HCT116 (cell line): Measurements from ENCODE around the gene C5orf46. TPM values are rescaled to one million over a fixed set of nuclear protein-coding genes. Genes with fewer than 3 reads are reported as not detected.

Experiments
- ATAC-seq: fragments of 200-7000 bp; cut with Tn5 transposase; 2 replicates; pipeline ENCODE4 v1.9.1; 2020; ENCODE audit warnings: mild to moderate bottlenecking, moderate library complexity
- BruUV-seq: library from RNA; stranded (reverse); fragments of 400-500 nt; replicated peaks from 2 replicates; lab custom pipeline; 2021; lab: Mats Ljungman, UMichigan
- CTCF ChIA-PET: fragments of 300-600 bp; sonication (Branson Sonifier 250); formaldehyde crosslinking; loops from one replicate; lab custom pipeline; 2021; ENCODE audit warnings: antibody characterized with exemption; lab: Charles Lee
- POLR2A ChIA-PET: fragments of 300-600, 350-600 bp; sonication (Branson Sonifier 250); formaldehyde crosslinking; loops from one replicate; lab custom pipeline; 2021; ENCODE audit warnings: antibody characterized with exemption; lab: Charles Lee
- RAD21 ChIA-PET, 2 experiments: fragments of 300-600 bp; sonication (Branson Sonifier 250); formaldehyde crosslinking; loops; one replicate each; lab custom pipeline; 2023; ENCODE audit warnings: low total read pairs in 2 of 2; ENCODE audit not compliant: uncharacterized antibody in 2 of 2, unreplicated experiment in 2 of 2, low non-redundant PET in 1 of 2; lab: Charles Lee
- DNase-seq: peaks from one replicate; pipeline ENCODE4 v3.0.0-alpha.2; 2010; ENCODE audit warnings: low read depth, low spot score
- H2AFZ ChIP-seq: fragments of 200-600 bp; shearing (Covaris generic), sonication (generic); 2 replicates; pipeline ENCODE4 v1.6.1; 2017; ENCODE audit warnings: low read depth, mixed run types, mixed read lengths, antibody characterized with exemption, low read length; ENCODE audit not compliant: poor library complexity, severe bottlenecking
- H3K27ac ChIP-seq: 2 replicates; pipeline ENCODE4 v1.5.1; 2012; ENCODE audit warnings: low read depth, low read length
- H3K27me3 ChIP-seq: fragments of 200-600 bp; sonication (generic); 2 replicates; pipeline ENCODE4 v1.6.1; 2016; ENCODE audit warnings: mixed run types, low read length, mixed read lengths; ENCODE audit not compliant: insufficient read depth
- H3K36me3 ChIP-seq, 2 experiments: fragments of 200-500 bp in 1 of 2; fragments of 200-600 bp in 1 of 2; sonication (Bioruptor generic) in 1 of 2; sonication (generic) in 1 of 2; 2 replicates each; pipeline versions ENCODE4 v1.5.1 to v1.6.1; 2014 to 2016; ENCODE audit warnings: low read length in 2 of 2, inconsistent platforms in 1 of 2, mixed read lengths in 1 of 2, mixed run types in 1 of 2; ENCODE audit not compliant: insufficient read depth in 2 of 2, control insufficient read depth in 1 of 2
- H3K4me1 ChIP-seq, 2 experiments: fragments of 200-600 bp in 1 of 2; sonication (generic) in 1 of 2; 2 replicates each; pipeline versions ENCODE4 v1.5.1 to v1.6.1; 2012 to 2017; ENCODE audit warnings: low read length in 2 of 2, inconsistent platforms in 1 of 2, mild to moderate bottlenecking in 1 of 2, mixed read lengths in 1 of 2, mixed run types in 1 of 2, moderate library complexity in 1 of 2; ENCODE audit not compliant: insufficient read depth in 2 of 2, control insufficient read depth in 1 of 2
- H3K4me2 ChIP-seq: fragments of 200-600 bp; sonication (generic); 2 replicates; pipeline ENCODE4 v1.6.1; 2017; ENCODE audit warnings: mixed run types, low read length, mixed read lengths
- H3K4me3 ChIP-seq, 2 experiments: fragments of 200-600 bp in 1 of 2; sonication (generic) in 1 of 2; replicated peaks in 1 of 2; 2 replicates each; pipeline ENCODE4 v1.5.1; 2011 to 2016; ENCODE audit warnings: low read length in 2 of 2, control low read depth in 1 of 2, low read depth in 1 of 2, mild to moderate bottlenecking in 1 of 2, mixed read lengths in 1 of 2, mixed run types in 1 of 2
- H3K79me2 ChIP-seq: fragments of 200-600 bp; sonication (generic); 2 replicates; pipeline ENCODE4 v1.6.1; 2017; ENCODE audit warnings: mild to moderate bottlenecking, mixed run types, low read length, moderate library complexity, mixed read lengths; ENCODE audit not compliant: insufficient read depth
- H3K9ac ChIP-seq: fragments of 200-600 bp; sonication (generic); 2 replicates; pipeline ENCODE4 v1.6.1; 2016; ENCODE audit warnings: low read length, mixed read lengths
- H3K9me2 ChIP-seq: fragments of 200-600 bp; sonication (generic), shearing (Covaris generic); 2 replicates; pipeline ENCODE4 v1.6.1; 2017; ENCODE audit warnings: mixed run types, mild to moderate bottlenecking, moderate library complexity; ENCODE audit not compliant: insufficient read depth
- H3K9me3 ChIP-seq, 2 experiments: fragments of 200-500 bp in 1 of 2; fragments of 200-600 bp in 1 of 2; sonication (Bioruptor generic) in 1 of 2; sonication (generic) in 1 of 2; 2 replicates each; pipeline ENCODE4 v1.6.1; 2014 to 2017; ENCODE audit warnings: low read length in 2 of 2, mixed read lengths in 2 of 2, inconsistent platforms in 1 of 2, low read depth in 1 of 2, mild to moderate bottlenecking in 1 of 2, mixed run types in 1 of 2, moderate library complexity in 1 of 2; ENCODE audit not compliant: control insufficient read depth in 1 of 2, insufficient read depth in 1 of 2
- H4K20me1 ChIP-seq: fragments of 200-600 bp; sonication (generic), shearing (Covaris generic); 2 replicates; pipeline ENCODE4 v1.6.1; 2017; ENCODE audit warnings: mixed run types, mild to moderate bottlenecking, moderate library complexity; ENCODE audit not compliant: insufficient read depth
- CBX3 ChIP-seq: IDR thresholded peaks from 2 replicates; pipeline ENCODE4 v1.6.1; 2012; ENCODE audit warnings: low read depth
- CEBPB ChIP-seq: IDR thresholded peaks from 2 replicates; pipeline ENCODE4 v1.6.1; 2012; ENCODE audit warnings: low read depth
- EGR1 ChIP-seq: IDR thresholded peaks from 2 replicates; pipeline ENCODE4 v1.6.1; 2012; ENCODE audit warnings: low read depth
- EZH2phosphoT487 ChIP-seq: fragments of 200-600 bp; IDR thresholded peaks from 2 replicates; pipeline ENCODE4 v1.6.1; 2018; ENCODE audit warnings: antibody characterized with exemption, borderline replicate concordance
- JUND ChIP-seq: IDR thresholded peaks from 2 replicates; pipeline ENCODE4 v1.6.1; 2012
- POLR2A ChIP-seq: IDR thresholded peaks from 2 replicates; pipeline ENCODE4 v1.7.0; 2011; ENCODE audit warnings: borderline replicate concordance; ENCODE audit not compliant: insufficient read depth, insufficient read length; ENCODE audit errors: extremely low read depth
- SIN3A ChIP-seq: IDR thresholded peaks from 2 replicates; pipeline ENCODE4 v1.6.1; 2012; ENCODE audit warnings: low read depth
- YY1 ChIP-seq: IDR thresholded peaks from 2 replicates; pipeline ENCODE4 v1.6.1; 2011; ENCODE audit warnings: low read length, low read depth, moderate library complexity, mild to moderate bottlenecking; ENCODE audit not compliant: insufficient replicate concordance; ENCODE audit errors: extremely low read depth
- ZBTB33 ChIP-seq: IDR thresholded peaks from 2 replicates; pipeline ENCODE4 v1.6.1; 2011; ENCODE audit warnings: mild to moderate bottlenecking, low read length, moderate library complexity; ENCODE audit not compliant: insufficient replicate concordance; ENCODE audit errors: extremely low read depth
- ZNF274 ChIP-seq: fragments of 200-500 bp; sonication (Bioruptor generic); IDR thresholded peaks from 2 replicates; pipeline ENCODE4 v1.6.1; 2014; ENCODE audit warnings: mild to moderate bottlenecking, low read depth, low read length, inconsistent platforms
- intact Hi-C: fragments of 100-400 bp; cut with micrococcal nuclease; formaldehyde crosslinking; loops from 2 replicates; pipeline ENCODE4 v1.10.0; 2022
- total RNA-seq: library from RNA; stranded (reverse); gene quantifications from one replicate; pipeline ENCODE4 v1.2.1, GENCODE V29; 2021; ENCODE audit not compliant: unreplicated experiment

C5orf46 gene
- total RNA-seq, 1 experiment from 2014 or later, result not detected

GRCh38 chr5:147921136-147921535, 14.8 kb upstream of the C5orf46 start:
- Histone ChIP-seq H3K4me2 (no peak overlapping the region), H3K79me2 (no peaks in the 10 kb centered on the region), H3K4me3 (no peak overlapping the region), H3K27me3 (no peaks in the 10 kb centered on the region), H4K20me1 (no peaks in the 10 kb centered on the region), H3K9me2 (no peaks in the 10 kb centered on the region), H3K9ac (no peak overlapping the region), H3K36me3 (no peaks in the 10 kb centered on the region), H3K4me1 (no peaks in the 10 kb centered on the region), H3K9me3 (no peaks in the 10 kb centered on the region), H2AFZ (no peak overlapping the region), H3K27ac (no peak overlapping the region)
- RAD21 ChIA-PET, result no interaction called here
- no TSS peak for BruUV-seq
- no peak for DNase-seq
- CTCF ChIA-PET, result no interaction called here
- ATAC-seq, result no peak
- no peak for TF ChIP-seq SIN3A
- TF ChIP-seq ZBTB33, result no peak
- no peak for TF ChIP-seq POLR2A
- TF ChIP-seq EGR1, result no peak
- no peak for TF ChIP-seq EZH2phosphoT487
- TF ChIP-seq JUND, result no peak
- TF ChIP-seq CEBPB, result no peak
- TF ChIP-seq CBX3, result no peak
- TF ChIP-seq YY1, result no peak
- TF ChIP-seq ZNF274, result no peak
- POLR2A ChIA-PET, result no interaction called here
- intact Hi-C loops, result no loop called here
